Retinal pigment epithelial cell (primary cell): ENCODE results near the gene MAPKAPK2.

Experiments used
- DNase-seq: peaks from one replicate; pipeline ENCODE4 v3.0.0-alpha.2; 2010; ENCODE audit warnings: low read depth
- H3K4me3 ChIP-seq: 2 replicates; pipeline ENCODE4 v1.5.1; 2011; ENCODE audit warnings: mild to moderate bottlenecking, low read length, control low read depth, moderate library complexity
- TF ChIP-seq, protein P1 (sequence below): conservative IDR thresholded peaks from 2 replicates; pipeline ENCODE4 v1.5.1; 2011; ENCODE audit warnings: low read depth, low read length, control low read depth, inconsistent platforms

The MAPKAPK2 gene

DNA sequence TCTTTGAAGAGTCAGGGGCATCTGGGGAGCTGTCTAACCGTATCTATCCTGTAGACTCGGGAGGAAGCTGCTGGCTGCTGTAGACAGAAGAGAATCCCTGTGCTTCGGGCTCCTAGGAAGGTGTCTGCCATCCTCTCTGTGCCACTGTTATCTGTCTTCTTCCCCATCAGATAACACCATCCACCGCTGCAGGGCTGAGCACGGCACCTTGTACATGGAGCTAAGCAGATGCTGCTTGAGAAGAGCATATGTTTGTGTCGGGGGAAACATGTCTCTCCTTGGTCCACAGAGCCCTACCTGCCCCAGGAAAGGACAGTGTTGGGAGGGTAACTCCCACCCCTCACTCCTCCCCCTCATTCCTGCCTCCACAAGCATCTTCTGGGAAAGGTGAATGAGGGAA lies 1.4 kb upstream of the MAPKAPK2 start:
- H3K4me3 ChIP-seq: no peak overlapping the region
- TF ChIP-seq, protein P1, sequence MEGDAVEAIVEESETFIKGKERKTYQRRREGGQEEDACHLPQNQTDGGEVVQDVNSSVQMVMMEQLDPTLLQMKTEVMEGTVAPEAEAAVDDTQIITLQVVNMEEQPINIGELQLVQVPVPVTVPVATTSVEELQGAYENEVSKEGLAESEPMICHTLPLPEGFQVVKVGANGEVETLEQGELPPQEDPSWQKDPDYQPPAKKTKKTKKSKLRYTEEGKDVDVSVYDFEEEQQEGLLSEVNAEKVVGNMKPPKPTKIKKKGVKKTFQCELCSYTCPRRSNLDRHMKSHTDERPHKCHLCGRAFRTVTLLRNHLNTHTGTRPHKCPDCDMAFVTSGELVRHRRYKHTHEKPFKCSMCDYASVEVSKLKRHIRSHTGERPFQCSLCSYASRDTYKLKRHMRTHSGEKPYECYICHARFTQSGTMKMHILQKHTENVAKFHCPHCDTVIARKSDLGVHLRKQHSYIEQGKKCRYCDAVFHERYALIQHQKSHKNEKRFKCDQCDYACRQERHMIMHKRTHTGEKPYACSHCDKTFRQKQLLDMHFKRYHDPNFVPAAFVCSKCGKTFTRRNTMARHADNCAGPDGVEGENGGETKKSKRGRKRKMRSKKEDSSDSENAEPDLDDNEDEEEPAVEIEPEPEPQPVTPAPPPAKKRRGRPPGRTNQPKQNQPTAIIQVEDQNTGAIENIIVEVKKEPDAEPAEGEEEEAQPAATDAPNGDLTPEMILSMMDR: no peak
- DNase-seq: no peak

DNA sequence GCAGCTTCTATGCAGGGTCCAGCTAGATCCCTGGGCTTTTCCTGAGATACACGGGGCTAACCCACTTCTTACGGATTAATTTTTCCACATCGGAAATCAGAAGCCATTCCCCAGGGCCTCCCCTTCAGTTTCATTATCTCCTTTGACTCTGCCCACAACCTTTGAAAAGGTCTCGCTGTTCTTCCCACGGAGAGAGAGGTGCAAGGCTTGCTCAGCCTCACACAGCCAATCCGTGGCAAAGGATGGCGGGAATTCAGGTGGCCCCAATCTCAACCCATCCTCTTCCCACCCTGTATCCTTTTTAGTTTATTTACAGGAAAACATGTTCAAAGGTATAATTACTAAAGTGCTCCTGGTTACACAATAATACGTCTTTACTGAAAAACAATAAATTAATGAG lies 702 bp upstream of the MAPKAPK2 start:
- peak overlapping the region; percentile 66 for H3K4me3 ChIP-seq
- no peak for DNase-seq
- TF ChIP-seq, protein P1: no peak

DNA sequence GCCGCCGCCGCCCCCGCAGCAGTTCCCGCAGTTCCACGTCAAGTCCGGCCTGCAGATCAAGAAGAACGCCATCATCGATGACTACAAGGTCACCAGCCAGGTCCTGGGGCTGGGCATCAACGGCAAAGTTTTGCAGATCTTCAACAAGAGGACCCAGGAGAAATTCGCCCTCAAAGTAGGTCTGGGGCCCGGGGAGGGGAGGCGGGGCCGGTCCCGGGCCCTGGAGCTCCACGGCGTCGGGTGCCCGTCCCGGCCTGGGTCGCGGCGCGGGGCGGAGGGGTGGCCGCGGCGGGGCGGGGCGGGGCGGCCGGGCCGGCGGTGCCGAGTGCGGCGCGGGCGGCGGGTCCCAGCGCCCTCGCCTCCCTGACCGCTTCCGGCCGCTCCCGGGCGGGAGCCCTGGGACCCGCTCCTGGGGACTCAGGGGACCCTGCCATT lies 646 bp downstream of the MAPKAPK2 start:
- DNase-seq: no peak
- TF ChIP-seq, protein P1: no peak

DNA sequence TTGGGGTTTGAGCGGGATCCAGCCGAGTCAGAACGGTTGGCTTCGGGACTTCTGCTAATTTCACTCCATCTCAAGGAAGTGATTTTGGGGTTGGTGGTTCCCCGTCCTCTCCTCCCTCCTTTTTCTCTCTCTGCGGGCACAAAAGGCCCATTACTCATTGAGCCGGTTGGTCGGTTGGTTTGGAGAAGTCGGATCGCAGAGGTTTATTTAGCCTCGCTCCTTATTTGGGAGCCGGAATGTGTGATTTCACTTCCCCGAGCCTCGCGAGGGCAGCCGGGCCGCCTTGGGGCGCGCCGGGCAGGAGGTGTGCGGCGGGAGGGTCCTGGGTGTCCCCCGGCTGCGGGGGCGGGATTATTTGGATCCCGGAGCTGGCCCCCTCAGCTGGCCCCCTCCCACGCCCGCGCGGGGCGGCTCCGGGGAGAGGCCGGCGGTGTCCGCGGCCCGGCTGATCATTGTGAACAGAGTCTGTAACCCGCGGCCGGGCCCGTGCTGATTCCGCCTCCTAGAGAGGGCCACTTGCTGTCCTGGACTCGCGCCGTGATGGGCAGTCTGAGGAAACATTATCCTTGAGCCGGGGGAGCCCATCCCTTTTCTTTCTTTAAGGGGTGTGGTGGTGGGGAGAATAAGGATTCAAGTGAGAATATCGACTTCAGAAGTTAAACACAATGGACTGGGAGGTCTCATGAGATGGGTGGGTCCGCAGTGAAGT lies 1.2 kb downstream of the MAPKAPK2 start:
- DNase-seq: no peak
- peak overlapping the region; percentile 97 for H3K4me3 ChIP-seq
- TF ChIP-seq, protein P1: no peak

More for the DNA sequence above, 646 bp downstream of the MAPKAPK2 start:
- H3K4me3 ChIP-seq: peak overlapping the region; percentile 97

DNA sequence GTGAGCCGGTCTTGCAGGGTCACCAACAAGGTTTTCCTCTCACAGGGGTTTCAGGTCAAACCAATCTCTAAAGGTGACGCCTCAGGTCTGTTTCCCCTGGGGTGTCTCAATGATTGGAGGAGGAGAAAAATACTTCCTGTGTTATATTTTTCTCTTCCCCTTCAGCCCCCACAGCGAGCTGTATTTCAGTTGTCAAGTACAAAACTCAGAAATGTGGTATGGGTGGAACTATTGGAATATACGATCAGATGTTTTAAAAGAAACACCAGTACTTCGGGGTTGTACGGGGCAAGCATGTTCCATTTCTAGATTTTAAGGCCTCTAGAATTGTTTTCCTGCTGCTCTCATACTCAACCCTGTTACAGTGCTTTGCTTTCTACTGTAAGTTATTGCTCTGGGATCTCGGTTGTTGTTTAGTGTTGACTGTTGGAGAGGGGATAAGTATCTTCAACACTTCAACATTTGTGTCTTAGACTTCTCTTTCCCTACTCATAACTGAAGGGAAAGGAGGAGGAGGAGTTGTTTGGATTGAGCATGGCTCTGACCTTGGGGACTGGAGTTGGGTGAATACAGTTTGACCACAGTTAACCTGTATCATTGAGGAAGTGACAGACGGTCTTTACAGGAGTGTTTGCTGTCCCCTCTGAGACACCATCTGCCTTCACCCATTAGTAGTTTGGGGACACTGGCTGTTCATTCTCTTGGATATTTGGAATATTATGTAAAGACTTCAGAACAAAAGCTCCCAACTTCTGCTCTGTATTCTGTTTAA lies 2.0 kb downstream of the MAPKAPK2 start:
- TF ChIP-seq, protein P1: no peak
- DNase-seq: no peak
- H3K4me3 ChIP-seq: peak overlapping the region; percentile 97

DNA sequence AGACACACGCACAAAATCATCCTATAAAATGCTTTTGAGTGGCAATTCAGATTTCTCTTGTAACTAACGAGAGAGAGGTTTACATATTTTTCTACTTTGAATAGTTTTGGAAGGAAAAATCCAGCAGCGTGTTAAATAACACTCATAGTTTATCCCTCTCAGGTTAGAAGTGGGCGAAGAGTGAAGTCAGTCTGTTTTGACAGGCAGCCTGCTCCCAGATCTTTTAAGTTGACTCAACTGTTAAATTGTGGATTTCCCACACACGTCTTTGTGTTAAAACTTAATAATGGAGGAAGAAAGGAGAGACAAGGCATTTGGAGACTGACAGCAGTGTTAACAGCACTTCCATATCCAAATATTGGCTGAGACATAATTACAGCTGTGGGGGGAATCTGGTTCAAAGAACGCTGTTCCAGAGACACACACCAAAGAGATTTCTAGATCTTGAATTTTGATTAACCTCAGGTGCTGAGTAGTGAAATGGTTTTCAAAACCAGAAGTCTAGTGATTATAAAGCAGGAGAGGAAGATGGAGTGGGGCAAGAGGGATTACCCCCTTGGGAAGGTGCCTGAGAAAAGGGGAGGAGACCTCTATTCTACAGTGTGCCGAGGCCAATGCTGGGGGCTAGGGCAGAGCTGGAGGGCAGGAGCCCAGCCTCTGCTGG lies 2.7 kb downstream of the MAPKAPK2 start:
- TF ChIP-seq, protein P1: no peak
- no peak for DNase-seq

More for the DNA sequence above, 2.7 kb downstream of the MAPKAPK2 start:
- H3K4me3 ChIP-seq: no peak overlapping the region
